DMS79 treated with DMSO at 0.1 percent for 48 hours (cell line): ENCODE data around the gene APLP2.
"Not testable (repeated sequence)": the region's sequence is repeated elsewhere in the genome, so short reads cannot be mapped to it uniquely, and the experiment has no call there.

Source experiments
- DNase-seq: peaks from one replicate; lab custom pipeline; 2025; lab: John Stamatoyannopoulos, UW

Gene APLP2

DNA sequence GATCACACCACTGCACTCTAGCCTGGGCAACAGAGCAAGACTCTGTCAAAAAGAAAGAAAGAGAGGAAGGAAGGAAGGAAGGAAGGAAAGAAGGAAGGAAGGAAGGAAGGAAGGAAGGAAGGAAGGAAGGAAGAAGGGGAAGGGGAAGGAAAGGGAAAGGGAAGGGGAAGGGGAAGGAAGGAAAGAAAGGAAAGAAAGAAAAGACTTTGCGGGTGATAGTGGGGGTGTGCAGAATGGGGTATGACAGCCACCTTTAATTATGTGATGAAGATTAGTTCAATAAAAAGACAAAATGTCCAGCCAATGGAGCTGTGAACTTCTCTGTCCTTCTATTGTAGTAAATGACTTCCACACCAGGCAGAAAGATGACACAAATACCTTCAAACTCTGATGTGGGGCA lies 8.7 kb upstream of the APLP2 start:
- DNase-seq = no peak

DNA sequence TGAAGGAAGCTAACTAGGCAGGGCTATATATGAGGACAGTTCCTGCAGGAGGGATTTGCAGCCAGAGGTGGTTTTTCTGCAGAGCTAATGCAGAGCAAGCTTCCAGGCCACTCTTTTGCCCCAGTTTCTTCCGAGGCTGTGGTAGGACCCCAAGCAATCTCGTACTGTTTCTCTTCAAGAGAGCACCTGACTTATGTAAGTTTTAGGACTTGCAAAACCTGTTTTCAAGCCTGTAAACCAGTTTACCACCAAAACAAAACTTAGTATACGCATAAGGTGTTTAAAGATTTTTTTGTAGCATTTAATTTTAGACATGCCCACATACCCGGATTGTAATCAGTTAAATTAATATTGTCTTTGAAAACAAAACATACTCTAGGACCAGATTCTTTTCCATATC lies 7.7 kb upstream of the APLP2 start:
- peak; percentile 15 for DNase-seq

DNA sequence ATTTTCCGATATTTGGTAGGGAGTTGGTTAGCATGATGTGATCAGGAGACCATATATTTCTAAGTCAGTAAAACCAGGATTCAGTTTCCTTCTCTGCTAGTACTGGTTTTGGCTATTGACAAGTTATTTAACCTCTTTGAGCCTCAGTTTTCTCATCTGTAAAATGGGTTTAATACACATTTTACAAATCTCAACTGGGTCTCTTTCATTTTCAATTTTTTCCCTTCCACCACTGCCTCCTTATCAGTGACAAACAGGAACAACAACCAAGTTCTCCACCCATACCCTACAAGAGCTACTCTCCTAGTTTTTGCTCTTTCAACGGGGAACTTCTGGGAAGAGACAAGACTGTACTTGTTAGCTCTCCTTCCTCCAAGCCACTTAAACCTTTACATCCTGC lies 6.2 kb upstream of the APLP2 start:
- no peak for DNase-seq

DNA sequence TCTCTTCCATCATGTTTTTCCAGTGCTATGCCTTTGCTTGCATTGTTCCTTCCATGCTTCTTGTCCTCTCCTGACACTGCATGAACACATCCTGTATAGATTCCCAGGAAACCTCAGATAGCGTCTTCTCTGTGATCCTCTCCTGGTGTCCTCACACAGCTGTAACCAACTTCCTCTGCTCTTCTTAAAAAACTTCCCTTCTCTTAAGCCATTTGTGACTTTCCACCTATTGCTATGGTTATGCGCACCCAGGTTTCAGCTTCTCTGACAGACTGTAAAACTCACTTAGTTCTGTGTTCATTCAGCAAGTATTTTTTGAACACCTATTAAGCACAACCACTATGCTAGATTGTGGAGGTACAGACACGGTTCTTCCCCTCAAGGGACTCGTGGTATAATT lies 5.1 kb upstream of the APLP2 start:
- DNase-seq = no peak

DNA sequence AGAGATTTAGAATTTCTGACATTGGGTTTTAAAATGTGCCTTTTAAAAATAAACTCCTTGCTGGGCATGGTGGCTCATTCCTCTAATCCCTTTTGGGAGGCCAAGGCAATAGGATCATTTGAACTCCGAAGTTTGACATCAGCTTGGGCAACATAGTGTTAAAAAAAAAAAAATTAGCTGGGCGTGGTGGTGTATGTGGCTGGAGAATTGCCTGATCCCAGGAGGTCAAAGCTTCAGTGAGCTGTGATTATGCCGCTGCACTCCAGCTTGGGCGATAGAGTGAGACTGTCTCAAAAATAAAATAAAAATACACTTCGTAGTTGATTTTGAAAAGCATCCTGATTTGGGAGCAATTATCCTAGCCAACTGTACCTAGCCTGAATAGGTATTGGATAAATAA lies 3.4 kb upstream of the APLP2 start:
- no peak for DNase-seq

DNA sequence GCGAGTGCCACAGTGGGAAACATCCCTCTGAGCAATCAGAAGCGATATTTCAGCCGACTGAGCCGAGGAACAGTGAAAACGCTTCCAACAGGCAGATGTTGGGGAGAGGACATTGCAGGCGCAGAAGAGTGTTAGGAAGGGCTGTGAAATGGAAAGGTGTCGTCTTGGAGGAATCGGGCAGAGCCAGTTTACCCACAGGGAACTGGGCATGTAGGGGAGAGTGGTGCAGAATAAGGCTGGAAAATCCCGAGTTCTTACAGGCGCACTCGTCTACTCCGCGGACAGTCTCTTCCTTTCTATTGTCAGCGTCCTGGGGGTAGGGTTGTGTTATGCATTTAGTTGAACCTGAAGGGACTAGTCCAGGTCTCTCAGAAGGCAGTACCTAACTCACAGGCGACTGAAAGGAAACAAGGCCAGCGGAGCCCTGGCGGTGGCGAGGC lies 1.1 kb upstream of the APLP2 start:
- DNase-seq = no peak

DNA sequence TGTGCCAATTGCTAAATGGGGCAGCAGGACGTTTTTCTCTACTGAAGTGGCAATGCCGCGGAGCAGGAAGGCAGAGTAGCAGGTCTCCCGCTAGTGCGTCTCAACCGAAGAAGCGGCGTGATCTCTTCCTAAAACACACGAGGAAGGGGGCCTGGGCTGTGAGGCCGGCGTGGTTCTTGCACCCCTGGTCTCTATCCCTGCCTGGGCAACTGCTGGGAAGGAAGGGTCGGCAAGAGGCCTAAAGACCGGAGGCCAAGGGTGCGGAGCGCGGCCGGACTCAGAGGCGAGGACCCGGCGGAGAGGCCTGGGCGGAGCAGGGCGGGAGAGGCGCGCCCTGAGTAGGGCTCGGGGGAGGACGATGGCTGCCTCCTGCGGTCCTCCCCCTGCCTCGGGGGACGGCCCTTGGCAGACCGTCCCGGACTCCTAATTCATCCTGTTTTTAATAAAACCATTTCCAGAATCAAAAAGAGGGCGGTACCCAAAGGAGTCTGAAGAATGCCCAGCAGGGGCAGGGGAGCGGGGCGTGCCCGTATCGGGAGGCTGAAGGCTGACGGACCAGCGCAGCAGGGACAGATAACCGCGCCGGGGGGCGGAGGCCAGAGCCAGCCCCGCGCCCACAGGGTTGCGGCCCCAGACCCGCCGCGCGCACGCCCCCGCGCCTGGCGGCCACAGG lies 572 bp upstream of the APLP2 start:
- DNase-seq = peak; percentile 84

- peak; percentile 42 for DNase-seq
Measured at GRCh38 chr11:130070109-130070845, 583 bp downstream of the APLP2 start.

DNA sequence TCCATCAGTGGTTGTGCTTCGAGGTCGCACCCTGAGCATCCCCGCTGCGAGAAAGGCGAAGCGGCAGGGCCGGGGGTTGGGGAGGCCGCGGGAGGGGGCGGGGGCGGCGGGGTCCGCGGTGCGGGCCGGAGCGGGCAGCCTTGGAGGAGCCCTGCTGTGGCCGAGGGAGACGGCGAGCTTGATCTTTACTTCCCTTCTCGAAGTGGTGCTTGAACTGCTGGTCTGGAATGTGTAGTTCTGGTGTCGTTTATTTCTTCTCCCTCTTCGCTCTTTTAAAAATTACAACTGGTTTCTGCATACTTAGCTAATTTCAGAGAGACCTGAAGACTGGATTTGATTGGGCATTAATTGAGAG lies 1.1 kb downstream of the APLP2 start:
- peak; percentile 59 for DNase-seq

DNA sequence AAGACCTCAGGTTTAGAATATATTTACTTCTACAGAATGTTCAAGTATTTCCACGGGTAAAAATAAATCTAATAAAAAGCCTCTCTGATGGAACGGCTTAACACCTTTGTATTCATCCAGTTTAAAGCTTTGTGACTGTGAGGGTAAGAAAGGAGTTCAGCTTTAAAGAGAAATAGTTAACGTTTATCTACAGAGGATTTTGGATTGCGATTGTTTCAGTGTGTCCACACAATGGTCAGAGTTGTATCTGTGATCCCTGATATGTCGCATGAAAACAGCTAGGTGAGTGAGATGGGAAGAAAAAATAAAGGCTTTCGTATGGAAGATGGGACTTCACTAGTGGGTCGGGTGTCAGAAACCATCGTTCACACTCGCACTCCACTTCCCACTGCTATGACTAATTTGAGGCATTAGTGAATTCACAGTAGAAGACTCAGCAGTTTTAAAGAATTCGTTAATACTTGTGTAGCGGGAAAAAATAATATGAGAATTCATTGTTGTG lies 1.6 kb downstream of the APLP2 start:
- peak; percentile 59 for DNase-seq

DNA sequence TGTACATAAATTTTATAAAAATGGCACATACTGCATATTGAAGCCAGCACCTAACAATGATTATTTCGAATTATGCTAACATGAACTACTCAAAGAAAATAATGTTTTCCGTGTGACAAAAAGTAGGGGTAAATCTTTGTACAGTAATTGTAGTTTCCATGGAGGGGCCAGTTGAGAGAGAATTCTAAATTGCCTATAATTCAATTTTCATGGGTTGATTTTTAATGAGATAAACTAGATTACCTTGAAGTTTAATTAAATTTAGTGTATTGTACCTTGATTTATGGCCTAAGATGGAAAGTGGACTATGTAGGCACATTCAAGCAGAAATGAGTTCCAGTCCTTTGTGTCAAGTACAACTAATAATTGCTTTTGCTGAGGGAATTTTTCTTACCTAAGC lies 5.0 kb downstream of the APLP2 start:
- no peak for DNase-seq

GRCh38 chr11:130076778-130077481 lies 7.2 kb downstream of the APLP2 start:
- no peak for DNase-seq

DNA sequence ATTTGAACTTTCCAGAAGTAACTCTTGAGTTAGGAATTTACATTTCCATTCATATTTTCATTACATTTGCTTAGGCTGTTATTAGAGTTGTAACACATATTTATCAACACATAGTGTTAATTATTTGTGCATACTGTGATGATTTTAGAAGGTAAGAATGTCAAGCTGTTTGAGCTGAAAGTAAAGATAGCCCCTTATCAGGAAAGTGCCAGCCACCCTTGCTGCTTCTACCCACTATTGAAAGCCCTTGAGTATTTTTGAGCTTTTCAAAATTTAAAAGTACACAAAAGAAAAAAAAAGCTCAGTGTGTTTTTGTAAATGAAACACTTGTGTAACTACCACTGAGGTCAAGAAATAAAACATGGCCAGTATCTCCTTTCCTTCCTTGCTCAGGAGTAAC lies 8.0 kb downstream of the APLP2 start:
- no peak for DNase-seq

DNA sequence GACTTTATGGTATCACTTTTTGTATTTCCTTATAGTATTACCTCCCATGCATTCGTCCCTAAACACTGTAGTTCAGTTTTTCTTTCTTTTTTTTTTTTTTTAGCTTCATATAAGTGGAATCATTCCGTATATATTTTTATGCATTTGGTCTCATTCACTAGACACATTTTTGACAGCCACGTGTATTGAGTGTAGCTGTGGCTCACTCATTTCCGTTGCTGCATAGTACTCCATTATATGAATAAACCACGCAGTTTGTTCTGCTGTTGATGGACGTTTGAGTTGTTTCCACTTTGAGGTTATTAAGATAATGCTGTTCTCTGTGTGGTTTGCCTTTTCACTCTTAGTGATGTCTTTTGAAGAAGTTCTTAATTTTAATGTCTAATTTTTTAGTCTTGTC lies 8.4 kb downstream of the APLP2 start:
- DNase-seq = no peak

DNA sequence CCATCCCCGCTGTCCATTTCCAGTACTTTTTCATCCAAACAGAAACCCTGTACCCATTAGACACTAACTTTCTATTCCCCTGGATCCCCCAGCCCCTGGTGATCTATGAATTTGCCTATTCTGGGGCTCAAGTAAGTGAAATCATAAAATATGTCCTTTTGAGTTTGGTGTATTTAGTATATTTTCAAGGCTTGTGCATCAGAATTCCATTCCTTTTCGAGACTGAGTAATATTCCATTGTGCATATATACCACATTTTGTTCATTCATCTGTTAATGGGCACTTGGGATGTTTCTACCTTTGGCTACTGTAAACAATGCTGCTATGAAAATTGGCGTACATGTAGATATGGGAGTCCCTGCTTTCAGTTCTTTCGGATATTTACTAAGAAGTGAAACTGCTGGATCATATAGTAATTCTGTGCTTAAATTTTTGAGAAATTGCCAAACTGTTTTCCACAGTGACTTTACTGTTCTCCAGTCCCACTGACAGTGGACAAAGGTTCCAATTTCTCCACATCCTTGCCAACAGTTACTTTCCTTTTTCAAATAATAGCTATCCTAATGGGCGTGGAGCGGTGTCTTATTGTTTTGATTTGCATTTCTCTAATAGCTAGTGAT lies 16.1 kb downstream of the APLP2 start:
- no peak for DNase-seq

DNA sequence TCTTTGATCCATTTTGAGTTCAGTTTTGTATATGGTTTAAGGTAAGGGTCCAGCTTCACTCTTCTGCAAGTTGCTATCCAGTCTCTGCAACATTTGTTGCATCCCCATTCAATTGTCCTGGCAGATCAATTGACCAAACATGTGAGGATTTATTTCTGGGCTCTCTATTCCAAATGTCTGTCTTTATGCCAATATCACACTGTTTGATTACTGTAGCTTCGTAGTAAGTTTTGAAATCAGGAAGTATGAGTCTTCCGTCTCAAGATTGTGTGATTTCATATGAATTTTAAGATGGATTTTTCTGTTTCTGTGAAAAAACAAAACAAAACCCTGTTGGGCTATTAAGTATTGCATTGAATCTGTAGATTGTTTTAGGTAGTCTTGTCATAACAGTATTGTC lies 17.0 kb downstream of the APLP2 start:
- no peak for DNase-seq

- peak; percentile 60 for DNase-seq
Measured at GRCh38 chr11:130087294-130087926, 17.7 kb downstream of the APLP2 start.

- no peak for DNase-seq
Measured at GRCh38 chr11:130088217-130088616, 18.5 kb downstream of the APLP2 start.

DNA sequence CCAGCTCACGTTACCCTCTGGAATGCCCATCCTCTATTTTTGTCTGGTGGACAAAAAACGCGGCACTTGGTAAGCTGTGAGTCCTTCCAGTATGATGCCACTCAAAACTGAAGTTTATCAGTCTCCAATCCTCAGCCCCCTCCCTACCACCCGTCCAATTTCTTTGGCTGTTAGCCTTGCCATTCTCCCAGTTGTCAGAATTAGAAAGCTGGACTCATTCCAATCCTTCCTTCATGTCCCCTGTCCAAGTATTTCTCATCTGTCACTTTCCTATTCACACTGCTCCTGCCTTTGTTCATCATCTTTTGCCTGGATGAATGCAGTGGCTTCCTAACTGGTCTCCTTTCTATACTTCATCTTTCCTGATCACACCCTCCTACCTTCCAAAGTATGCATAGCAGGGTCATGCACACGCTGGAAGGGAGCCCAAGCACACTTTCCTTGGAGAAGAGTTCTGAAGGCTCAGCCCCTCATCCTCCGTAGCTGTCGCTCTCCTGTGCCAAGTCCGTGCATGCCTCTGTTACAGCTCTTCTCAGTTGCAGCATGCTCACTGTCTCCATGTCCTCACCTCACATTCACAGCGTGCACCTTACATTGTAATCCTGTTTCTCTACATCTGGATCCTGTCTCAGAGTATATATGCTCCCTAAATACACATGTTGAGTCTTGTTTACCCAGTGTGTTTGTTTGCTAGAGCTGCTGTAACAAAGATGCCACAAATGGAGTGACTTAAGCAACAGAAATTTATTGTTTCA lies 19.4 kb downstream of the APLP2 start:
- DNase-seq = no peak

DNA sequence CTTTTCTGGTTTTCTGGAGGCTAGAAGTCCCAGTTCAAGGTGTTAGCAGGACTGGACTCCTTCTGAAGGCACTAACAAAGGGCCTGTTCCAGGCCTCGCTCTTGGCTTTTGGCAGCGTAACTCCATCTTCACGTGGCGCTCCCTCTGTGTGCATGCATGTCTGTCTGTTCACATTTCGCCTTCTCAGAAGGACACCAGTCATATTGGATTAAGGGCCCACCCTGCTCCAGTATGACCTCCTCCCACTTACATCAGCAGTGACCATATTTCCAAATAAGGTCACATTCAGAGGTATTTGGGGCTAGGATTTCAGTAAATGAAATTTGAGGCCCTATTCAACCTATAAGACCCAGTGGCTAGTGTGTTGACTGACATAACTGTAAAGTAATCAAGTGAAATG lies 20.0 kb downstream of the APLP2 start:
- no peak for DNase-seq

DNA sequence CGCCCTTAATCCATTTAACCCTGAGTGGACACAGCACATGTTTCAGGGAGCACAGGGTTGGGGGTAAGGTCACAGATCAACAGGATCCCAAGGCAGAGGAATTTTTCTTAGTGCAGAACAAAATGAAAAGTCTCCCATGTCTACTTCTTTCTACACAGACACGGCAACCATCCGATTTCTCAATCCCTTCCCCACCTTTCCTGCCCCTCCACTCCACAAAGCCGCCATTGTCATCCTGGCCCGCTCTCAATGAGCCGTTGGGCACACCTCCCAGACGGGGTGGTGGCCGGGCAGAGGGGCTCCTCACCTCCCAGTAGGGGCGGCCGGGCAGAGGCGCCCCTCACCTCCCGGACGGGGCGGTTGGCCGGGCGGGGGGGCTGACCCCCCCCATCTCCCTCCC lies 20.8 kb downstream of the APLP2 start:
- not testable (repeated sequence) for DNase-seq
